Lower leg skin (tissue), 4 donors: ENCODE measurements around the gene AP3M1. TPM values are rescaled to one million over a fixed set of nuclear protein-coding genes. Genes with fewer than 3 reads are reported as not detected.

ENCODE experiments used
- DNase-seq, 2 donors: peaks; one replicate each; pipeline ENCODE4 v3.0.0-alpha.2; 2019; ENCODE audit warnings: low spot score in 2 of 2
- H3K4me3 ChIP-seq: fragments of 200-600 bp; sonication (generic); 2 replicates; pipeline ENCODE4 v1.5.1; 2017; ENCODE audit warnings: mild to moderate bottlenecking, low read depth; ENCODE audit not compliant: poor library complexity, severe bottlenecking
- POLR2A ChIP-seq, 2 donors: fragments of 450-650 bp; IDR thresholded peaks; one replicate each; pipeline ENCODE4 v1.6.1; 2016 to 2017; ENCODE audit warnings: antibody characterized with exemption in 2 of 2, mild to moderate bottlenecking in 1 of 2, moderate library complexity in 1 of 2
- WGBS, 2 donors: methylation state at CpG; one replicate each; pipeline ENCODE4 v1.1.5; 2018; 5-methylcytosine and 5-hydroxymethylcytosine counted together
- intact Hi-C: fragments of 100-400 bp; cut with DNase I; formaldehyde crosslinking; loops from one replicate; pipeline ENCODE4 v1.15.0; 2023; ENCODE audit warnings: low total_unique reads
- total RNA-seq, 4 donors: library from RNA; depleted of rRNA; stranded (reverse); fragments of >200 nt; gene quantifications; one replicate each; pipeline ENCODE4 v1.1.0, GENCODE V29; 2016
- TF ChIP-seq, protein P1 (sequence below), 3 donors: fragments of 450-650 bp; IDR thresholded peaks; one replicate each; pipeline ENCODE4 v1.5.1; 2016; ENCODE audit warnings: antibody characterized with exemption in 3 of 3, mild to moderate bottlenecking in 3 of 3, moderate library complexity in 2 of 3

The AP3M1 gene
- total RNA-seq, 4 donors from 2014 or later = 13.3 to 24.2 (median 15.5) TPM

DNA sequence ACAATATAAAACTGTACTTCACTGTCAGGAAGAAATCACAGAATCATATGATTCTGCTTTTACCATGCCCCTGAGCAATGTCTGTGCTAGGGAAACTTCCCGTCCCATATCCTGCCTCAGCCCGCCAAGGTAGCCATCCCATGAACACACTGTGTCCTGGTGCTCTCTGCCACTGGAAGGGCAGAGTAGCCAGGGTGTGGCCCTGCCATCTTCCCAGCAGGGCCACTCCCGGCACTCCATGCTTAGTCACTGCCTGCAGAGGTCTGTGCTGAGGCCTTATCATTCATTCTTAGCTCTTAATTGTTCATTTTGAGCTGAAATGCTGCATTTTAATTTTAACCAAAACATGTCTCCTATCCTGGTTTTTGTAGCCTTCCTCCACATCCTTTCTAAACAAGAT, 31.8 kb downstream of the AP3M1 start:
- no peak for DNase-seq
- no peak for TF ChIP-seq POLR2A (IDR thresholded peaks at IDR 0.05)
- TF ChIP-seq, protein P1, sequence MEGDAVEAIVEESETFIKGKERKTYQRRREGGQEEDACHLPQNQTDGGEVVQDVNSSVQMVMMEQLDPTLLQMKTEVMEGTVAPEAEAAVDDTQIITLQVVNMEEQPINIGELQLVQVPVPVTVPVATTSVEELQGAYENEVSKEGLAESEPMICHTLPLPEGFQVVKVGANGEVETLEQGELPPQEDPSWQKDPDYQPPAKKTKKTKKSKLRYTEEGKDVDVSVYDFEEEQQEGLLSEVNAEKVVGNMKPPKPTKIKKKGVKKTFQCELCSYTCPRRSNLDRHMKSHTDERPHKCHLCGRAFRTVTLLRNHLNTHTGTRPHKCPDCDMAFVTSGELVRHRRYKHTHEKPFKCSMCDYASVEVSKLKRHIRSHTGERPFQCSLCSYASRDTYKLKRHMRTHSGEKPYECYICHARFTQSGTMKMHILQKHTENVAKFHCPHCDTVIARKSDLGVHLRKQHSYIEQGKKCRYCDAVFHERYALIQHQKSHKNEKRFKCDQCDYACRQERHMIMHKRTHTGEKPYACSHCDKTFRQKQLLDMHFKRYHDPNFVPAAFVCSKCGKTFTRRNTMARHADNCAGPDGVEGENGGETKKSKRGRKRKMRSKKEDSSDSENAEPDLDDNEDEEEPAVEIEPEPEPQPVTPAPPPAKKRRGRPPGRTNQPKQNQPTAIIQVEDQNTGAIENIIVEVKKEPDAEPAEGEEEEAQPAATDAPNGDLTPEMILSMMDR (IDR thresholded peaks at IDR 0.05) = no peak
- intact Hi-C loops = no loop called here
- 53 to 56% methylated on average over 3 of the region's 3 CpGs for WGBS, 2 donors
- no peak overlapping the region for H3K4me3 ChIP-seq

DNA sequence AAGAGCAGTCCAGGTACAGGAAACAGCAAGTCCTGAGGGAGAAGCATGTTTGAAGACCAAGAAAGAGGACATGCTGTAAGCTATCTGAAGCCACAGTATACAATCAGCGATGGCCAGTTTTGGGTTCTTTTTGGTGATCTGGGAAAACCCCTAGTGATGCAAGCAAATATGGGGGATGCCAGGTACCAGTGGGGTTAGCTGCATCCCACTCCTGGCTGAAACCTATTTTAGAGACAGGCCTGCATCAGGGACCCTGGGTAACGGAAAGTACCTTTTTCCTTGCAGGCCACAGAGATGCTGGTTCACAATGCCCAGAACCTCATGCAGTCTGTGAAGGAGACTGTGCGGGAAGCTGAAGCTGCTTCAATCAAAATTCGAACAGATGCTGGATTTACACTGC, 32.9 kb downstream of the AP3M1 start:
- intact Hi-C loops = no loop called here
- WGBS, 2 donors = 92 to 94% methylated on average over 4 of the region's 4 CpGs
- DNase-seq = no peak
- TF ChIP-seq POLR2A (IDR thresholded peaks at IDR 0.05) = no peak
- TF ChIP-seq, protein P1 (IDR thresholded peaks at IDR 0.05) = no peak
- no peak overlapping the region for H3K4me3 ChIP-seq

DNA sequence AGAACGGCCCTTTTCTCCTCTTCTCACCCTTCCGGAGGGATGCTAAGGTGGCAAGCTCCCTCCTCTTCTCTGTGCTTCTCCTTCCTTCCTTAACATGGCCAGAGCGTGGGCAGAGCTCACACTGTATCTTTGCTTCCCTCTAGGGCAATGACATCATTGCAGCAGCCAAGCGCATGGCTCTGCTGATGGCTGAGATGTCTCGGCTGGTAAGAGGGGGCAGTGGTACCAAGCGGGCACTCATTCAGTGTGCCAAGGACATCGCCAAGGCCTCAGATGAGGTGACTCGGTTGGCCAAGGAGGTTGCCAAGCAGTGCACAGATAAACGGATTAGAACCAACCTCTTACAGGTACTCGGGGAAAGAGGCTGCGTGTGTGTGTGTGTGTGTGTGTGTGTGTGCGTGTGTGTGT, 36.6 kb downstream of the AP3M1 start:
- DNase-seq = no peak
- TF ChIP-seq, protein P1 (IDR thresholded peaks at IDR 0.05) = no peak
- no peak for TF ChIP-seq POLR2A (IDR thresholded peaks at IDR 0.05)
- H3K4me3 ChIP-seq = no peak overlapping the region
- intact Hi-C loops = no loop called here
- WGBS, 2 donors = 55 to 68% methylated on average over 12 of the region's 12 CpGs

DNA sequence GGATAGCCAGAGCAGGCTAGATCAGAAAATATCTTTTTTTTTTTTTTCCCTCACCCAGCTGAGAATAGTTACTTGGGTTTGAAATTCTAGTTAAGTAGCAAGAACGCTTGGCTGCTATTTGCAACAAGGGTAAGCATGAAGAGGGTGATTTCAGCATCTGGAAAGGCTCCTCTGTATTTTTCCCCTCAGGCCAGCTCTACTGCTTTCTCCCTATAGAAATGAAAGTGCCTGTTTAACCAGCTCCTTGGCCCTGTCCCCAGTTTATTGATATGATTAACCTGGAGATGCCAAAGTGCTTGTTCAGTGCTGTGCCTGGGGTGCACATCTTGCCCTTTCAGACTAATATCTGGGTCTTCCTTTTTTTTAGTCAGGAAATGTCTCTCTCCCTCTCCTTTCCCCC, 37.1 kb downstream of the AP3M1 start:
- no peak for DNase-seq
- TF ChIP-seq, protein P1 (IDR thresholded peaks at IDR 0.05) = no peak
- TF ChIP-seq POLR2A (IDR thresholded peaks at IDR 0.05) = no peak
- intact Hi-C loops = no loop called here
- WGBS, 2 donors = 22 to 29% methylated on average over 1 of the region's 1 CpG
- H3K4me3 ChIP-seq = no peak overlapping the region

DNA sequence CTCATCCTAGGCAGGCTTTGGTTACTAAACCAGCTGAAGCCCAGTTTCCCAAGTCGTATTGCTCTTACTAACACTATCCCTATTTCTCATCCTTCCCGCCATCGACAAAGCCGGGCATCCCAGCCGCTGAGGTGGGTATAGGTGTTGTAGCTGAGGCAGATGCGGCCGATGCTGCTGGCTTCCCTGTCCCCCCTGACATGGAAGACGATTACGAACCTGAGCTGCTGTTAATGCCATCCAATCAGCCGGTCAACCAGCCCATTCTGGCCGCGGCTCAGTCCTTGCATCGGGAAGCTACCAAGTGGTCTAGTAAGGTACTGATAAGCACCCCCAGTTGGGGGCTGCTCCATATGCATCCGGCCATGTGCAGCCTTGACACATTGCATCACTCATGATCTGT, 38.8 kb downstream of the AP3M1 start:
- no peak overlapping the region for H3K4me3 ChIP-seq
- TF ChIP-seq POLR2A (IDR thresholded peaks at IDR 0.05) = no peak
- TF ChIP-seq, protein P1 (IDR thresholded peaks at IDR 0.05) = no peak
- intact Hi-C loops = no loop called here
- DNase-seq = no peak
- WGBS, 2 donors = 97 to 98% methylated on average over 14 of the region's 14 CpGs

DNA sequence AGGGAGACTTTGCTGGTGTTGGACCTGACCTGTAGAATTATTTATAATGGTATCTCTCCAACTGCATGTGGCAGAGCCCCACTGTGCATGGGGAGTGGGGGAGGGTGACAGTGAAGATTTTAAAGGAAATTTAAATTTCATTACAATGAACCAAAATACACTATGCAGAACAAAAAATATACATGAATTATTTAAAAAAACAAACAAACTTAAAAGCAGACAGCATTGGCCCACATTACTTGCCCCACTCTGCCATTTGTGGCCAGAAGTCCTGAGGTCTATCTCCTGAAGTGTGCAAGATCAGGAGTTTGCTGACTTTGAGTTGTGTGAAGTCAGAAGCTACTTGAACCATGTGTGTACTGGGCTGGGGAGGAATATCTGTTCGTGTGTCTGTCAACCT, 40.5 kb downstream of the AP3M1 start:
- no peak overlapping the region for H3K4me3 ChIP-seq
- no peak for TF ChIP-seq POLR2A (IDR thresholded peaks at IDR 0.05)
- TF ChIP-seq, protein P1 (IDR thresholded peaks at IDR 0.05) = no peak
- 72 to 81% methylated on average over 1 of the region's 1 CpG for WGBS, 2 donors
- no peak for DNase-seq
- intact Hi-C loops = no loop called here
